Measurements from ENCODE around the gene MYRF. TPM values are rescaled to one million over a fixed set of nuclear protein-coding genes. Genes with fewer than 3 reads are reported as not detected.

MYRF gene
- total and polyA plus RNA-seq, 9 of the 15 experiments (the other 6 are each of a cell fraction or from before 2014, with no cell fraction given): 2.3 to 25.8 (median 7.1) TPM

DNA sequence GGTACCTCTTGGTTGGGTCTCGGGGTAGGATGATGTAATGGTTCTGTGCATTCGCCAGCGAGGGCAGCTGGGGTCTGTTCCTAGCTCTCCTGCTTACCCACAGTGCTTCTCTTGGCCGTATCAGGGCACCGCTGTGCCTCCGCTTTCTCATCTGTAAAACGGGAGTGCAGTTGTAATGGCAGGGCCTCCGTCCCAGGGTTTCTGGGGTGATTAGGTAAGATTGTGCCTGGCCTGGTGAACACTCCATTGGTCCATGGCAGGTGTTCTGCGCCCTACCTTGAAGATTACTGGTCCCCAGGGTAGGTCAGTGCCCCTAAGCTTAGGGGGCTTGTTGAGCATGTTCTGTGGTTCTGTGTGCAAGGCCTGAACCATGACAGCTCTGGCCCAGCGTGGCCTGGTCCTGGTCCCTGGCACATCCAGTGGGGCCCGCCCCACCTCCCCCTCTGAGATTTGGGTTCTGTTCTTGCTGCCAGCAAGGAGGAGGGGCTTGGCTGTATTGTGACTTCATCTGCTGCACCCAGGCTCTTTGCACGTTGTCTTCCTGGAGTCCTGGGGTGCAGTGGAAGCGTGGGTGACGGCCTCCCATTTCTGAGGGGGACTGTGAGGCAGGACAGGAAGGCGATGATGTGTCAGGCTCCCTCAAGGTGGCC is 4.9 kb downstream of the MYRF start:
- H3K9me1 ChIP-seq (ENCODE audit: control insufficient read depth, insufficient read depth, low read length): no peaks in the 10 kb centered on the region
- H3K27ac ChIP-seq (ENCODE audit: extremely low read depth, low read depth, low read length): no peak overlapping the region; the same call in 2 of the 3 replicates
- H2AFZ ChIP-seq (ENCODE audit: low read depth, low read length): no peak overlapping the region
- BruUV-seq (replicated peaks): no TSS peak
- intact Hi-C loops (cut with micrococcal nuclease) (no loop called here), in situ Hi-C loops (cut with MboI) (no loop called here)
- ChIA-PET POLR2A (no interaction called here), CTCF (ENCODE audit: low intra/inter-chr PET ratio) (no interaction called here)
- 85% methylated on average over 15 of the region's 15 CpGs for WGBS (ENCODE audit: insufficient coverage, low coverage, missing lambda C conversion rate)
- H3K79me2 ChIP-seq (ENCODE audit: control insufficient read depth, insufficient read depth, low read length): peaks cover 53% of the 10 kb centered on the region
- DNase-seq (ENCODE audit: extremely low read depth in 1 of 4, low spot score in 3 of 4) (no peak), ATAC-seq (no peak), FAIRE-seq (no peak)
- H3K9me3 ChIP-seq (replicated peaks; ENCODE audit: control insufficient read depth, insufficient read depth, low read depth, low read length): no peaks in the 10 kb centered on the region
- H4K20me1 ChIP-seq (replicated peaks; ENCODE audit: control insufficient read depth, insufficient read depth, low read length): 0 out of 2 replicates have a peak, but pooled peaks cover 6% of the 10 kb centered on the region
- H3K4me2 ChIP-seq (ENCODE audit: insufficient read depth, low read length): no peak overlapping the region
- no peak overlapping the region for H3K4me3 ChIP-seq
- H3K4me1 ChIP-seq (replicated peaks in 1 of 2; ENCODE audit: control insufficient read depth in 2 of 2, insufficient read depth in 2 of 2, low read length in 2 of 2): peaks cover 43 to 79% of the 10 kb centered on the region in 2 experiments
- no peaks in the 10 kb centered on the region for H3K27me3 ChIP-seq (ENCODE audit: control insufficient read depth in 2 of 2, insufficient read depth in 2 of 2, low read length in 2 of 2)
- no peaks in the 10 kb centered on the region for H3K36me3 ChIP-seq (ENCODE audit: control insufficient read depth, insufficient read depth, low read length)
- H3K9ac ChIP-seq (ENCODE audit: insufficient read depth in 1 of 2, low read depth in 2 of 2, low read length in 2 of 2): peak overlapping the region in 1 of 2 experiments; percentile 78; a peak in 2 of 4 replicates
- no peak for TF ChIP-seq TAF15 (IDR thresholded peaks at IDR 0.05; ENCODE audit: low read depth, low read length)
- no peak for TF ChIP-seq LCOR (CRISPR knock-in tag; IDR thresholded peaks at IDR 0.05)
- TF ChIP-seq, protein P1, sequence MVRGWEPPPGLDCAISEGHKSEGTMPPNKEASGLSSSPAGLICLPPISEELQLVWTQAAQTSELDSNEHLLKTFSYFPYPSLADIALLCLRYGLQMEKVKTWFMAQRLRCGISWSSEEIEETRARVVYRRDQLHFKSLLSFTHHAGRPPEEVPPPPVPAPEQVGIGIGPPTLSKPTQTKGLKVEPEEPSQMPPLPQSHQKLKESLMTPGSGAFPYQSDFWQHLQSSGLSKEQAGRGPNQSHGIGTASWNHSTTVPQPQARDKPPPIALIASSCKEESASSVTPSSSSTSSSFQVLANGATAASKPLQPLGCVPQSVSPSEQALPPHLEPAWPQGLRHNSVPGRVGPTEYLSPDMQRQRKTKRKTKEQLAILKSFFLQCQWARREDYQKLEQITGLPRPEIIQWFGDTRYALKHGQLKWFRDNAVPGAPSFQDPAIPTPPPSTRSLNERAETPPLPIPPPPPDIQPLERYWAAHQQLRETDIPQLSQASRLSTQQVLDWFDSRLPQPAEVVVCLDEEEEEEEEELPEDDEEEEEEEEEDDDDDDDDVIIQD (CRISPR knock-in tag; IDR thresholded peaks at IDR 0.05): no peak
- no peak for TF ChIP-seq BCOR (IDR thresholded peaks at IDR 0.05)
- TF ChIP-seq SMARCC2 (IDR thresholded peaks at IDR 0.05; ENCODE audit: low read depth): no peak
- no peak for TF ChIP-seq E2F3 (CRISPR knock-in tag; IDR thresholded peaks at IDR 0.05)
- TF ChIP-seq ZZZ3 (IDR thresholded peaks at IDR 0.05): no peak
- TF ChIP-seq, protein P2, sequence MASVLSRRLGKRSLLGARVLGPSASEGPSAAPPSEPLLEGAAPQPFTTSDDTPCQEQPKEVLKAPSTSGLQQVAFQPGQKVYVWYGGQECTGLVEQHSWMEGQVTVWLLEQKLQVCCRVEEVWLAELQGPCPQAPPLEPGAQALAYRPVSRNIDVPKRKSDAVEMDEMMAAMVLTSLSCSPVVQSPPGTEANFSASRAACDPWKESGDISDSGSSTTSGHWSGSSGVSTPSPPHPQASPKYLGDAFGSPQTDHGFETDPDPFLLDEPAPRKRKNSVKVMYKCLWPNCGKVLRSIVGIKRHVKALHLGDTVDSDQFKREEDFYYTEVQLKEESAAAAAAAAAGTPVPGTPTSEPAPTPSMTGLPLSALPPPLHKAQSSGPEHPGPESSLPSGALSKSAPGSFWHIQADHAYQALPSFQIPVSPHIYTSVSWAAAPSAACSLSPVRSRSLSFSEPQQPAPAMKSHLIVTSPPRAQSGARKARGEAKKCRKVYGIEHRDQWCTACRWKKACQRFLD (CRISPR knock-in tag; IDR thresholded peaks at IDR 0.05): no peak
- no peak for TF ChIP-seq NEUROD1 (IDR thresholded peaks at IDR 0.05; ENCODE audit: borderline replicate concordance, low read depth, low read length, partially characterized antibody)
- TF ChIP-seq DACH1 (IDR thresholded peaks at IDR 0.05; ENCODE audit: partially characterized antibody): no peak
- no peak for TF ChIP-seq ZNF354B (CRISPR knock-in tag; IDR thresholded peaks at IDR 0.05)
- no peak for TF ChIP-seq CCAR2 (IDR thresholded peaks at IDR 0.05; ENCODE audit: low read depth, low read length)
- TF ChIP-seq, protein P3, sequence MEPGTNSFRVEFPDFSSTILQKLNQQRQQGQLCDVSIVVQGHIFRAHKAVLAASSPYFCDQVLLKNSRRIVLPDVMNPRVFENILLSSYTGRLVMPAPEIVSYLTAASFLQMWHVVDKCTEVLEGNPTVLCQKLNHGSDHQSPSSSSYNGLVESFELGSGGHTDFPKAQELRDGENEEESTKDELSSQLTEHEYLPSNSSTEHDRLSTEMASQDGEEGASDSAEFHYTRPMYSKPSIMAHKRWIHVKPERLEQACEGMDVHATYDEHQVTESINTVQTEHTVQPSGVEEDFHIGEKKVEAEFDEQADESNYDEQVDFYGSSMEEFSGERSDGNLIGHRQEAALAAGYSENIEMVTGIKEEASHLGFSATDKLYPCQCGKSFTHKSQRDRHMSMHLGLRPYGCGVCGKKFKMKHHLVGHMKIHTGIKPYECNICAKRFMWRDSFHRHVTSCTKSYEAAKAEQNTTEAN (CRISPR knock-in tag; IDR thresholded peaks at IDR 0.05): no peak
- no peak for TF ChIP-seq NELFE (IDR thresholded peaks at IDR 0.05; ENCODE audit: insufficient read depth, insufficient read length)
- no peak for TF ChIP-seq RHOXF2B (CRISPR knock-in tag; conservative IDR thresholded peaks at IDR 0.05)

Data from K562 (cell line).